ENCODE measurements around the gene MBD4.

GRCh38 chr3:129384594-129385323 is 55.0 kb downstream of the MBD4 start:
- no peak for TF ChIP-seq ZSCAN18 (CRISPR knock-in tag; IDR thresholded peaks at IDR 0.05)
- TF ChIP-seq, protein P1, sequence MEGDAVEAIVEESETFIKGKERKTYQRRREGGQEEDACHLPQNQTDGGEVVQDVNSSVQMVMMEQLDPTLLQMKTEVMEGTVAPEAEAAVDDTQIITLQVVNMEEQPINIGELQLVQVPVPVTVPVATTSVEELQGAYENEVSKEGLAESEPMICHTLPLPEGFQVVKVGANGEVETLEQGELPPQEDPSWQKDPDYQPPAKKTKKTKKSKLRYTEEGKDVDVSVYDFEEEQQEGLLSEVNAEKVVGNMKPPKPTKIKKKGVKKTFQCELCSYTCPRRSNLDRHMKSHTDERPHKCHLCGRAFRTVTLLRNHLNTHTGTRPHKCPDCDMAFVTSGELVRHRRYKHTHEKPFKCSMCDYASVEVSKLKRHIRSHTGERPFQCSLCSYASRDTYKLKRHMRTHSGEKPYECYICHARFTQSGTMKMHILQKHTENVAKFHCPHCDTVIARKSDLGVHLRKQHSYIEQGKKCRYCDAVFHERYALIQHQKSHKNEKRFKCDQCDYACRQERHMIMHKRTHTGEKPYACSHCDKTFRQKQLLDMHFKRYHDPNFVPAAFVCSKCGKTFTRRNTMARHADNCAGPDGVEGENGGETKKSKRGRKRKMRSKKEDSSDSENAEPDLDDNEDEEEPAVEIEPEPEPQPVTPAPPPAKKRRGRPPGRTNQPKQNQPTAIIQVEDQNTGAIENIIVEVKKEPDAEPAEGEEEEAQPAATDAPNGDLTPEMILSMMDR (IDR thresholded peaks at IDR 0.05): no peak
- no peak for TF ChIP-seq ZNF416 (CRISPR knock-in tag; IDR thresholded peaks at IDR 0.05)
- TF ChIP-seq E2F4 (CRISPR knock-in tag; IDR thresholded peaks at IDR 0.05; ENCODE audit: borderline replicate concordance, low read depth): no peak
- TF ChIP-seq, protein P2, sequence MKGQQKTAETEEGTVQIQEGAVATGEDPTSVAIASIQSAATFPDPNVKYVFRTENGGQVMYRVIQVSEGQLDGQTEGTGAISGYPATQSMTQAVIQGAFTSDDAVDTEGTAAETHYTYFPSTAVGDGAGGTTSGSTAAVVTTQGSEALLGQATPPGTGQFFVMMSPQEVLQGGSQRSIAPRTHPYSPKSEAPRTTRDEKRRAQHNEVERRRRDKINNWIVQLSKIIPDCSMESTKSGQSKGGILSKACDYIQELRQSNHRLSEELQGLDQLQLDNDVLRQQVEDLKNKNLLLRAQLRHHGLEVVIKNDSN (CRISPR knock-in tag; IDR thresholded peaks at IDR 0.05): no peak
- TF ChIP-seq, protein P3, sequence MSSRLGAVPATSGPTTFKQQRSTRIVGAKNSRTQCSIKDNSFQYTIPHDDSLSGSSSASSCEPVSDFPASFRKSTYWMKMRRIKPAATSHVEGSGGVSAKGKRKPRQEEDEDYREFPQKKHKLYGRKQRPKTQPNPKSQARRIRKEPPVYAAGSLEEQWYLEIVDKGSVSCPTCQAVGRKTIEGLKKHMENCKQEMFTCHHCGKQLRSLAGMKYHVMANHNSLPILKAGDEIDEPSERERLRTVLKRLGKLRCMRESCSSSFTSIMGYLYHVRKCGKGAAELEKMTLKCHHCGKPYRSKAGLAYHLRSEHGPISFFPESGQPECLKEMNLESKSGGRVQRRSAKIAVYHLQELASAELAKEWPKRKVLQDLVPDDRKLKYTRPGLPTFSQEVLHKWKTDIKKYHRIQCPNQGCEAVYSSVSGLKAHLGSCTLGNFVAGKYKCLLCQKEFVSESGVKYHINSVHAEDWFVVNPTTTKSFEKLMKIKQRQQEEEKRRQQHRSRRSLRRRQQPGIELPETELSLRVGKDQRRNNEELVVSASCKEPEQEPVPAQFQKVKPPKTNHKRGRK (CRISPR knock-in tag; IDR thresholded peaks at IDR 0.05; ENCODE audit: borderline replicate concordance): no peak
- no peak for TF ChIP-seq PREB (CRISPR knock-in tag; IDR thresholded peaks at IDR 0.05; ENCODE audit: borderline replicate concordance)
- TF ChIP-seq USF2 (CRISPR knock-in tag; IDR thresholded peaks at IDR 0.05): no peak
- no peak for TF ChIP-seq TP53 (CRISPR knock-in tag; IDR thresholded peaks at IDR 0.05)
- TF ChIP-seq ATF3 (CRISPR knock-in tag; conservative IDR thresholded peaks at IDR 0.05): no peak
- TF ChIP-seq, protein P4, sequence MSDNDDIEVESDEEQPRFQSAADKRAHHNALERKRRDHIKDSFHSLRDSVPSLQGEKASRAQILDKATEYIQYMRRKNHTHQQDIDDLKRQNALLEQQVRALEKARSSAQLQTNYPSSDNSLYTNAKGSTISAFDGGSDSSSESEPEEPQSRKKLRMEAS (CRISPR knock-in tag; IDR thresholded peaks at IDR 0.05): no peak
- no peak for TF ChIP-seq SOX15 (CRISPR knock-in tag; IDR thresholded peaks at IDR 0.05)
- no peak for TF ChIP-seq ZNF671 (CRISPR knock-in tag; IDR thresholded peaks at IDR 0.05)
